ENCODE results near the gene GAK.
"Not testable (repeated sequence)": the region's sequence is repeated elsewhere in the genome, so short reads cannot be mapped to it uniquely, and the experiment has no call there.

The GAK gene

GRCh38 chr4:929096-929765, 2.9 kb downstream of the GAK start:
- H3K4me3 ChIP-seq (ENCODE audit: low read depth, low read length): no peak overlapping the region

DNA sequence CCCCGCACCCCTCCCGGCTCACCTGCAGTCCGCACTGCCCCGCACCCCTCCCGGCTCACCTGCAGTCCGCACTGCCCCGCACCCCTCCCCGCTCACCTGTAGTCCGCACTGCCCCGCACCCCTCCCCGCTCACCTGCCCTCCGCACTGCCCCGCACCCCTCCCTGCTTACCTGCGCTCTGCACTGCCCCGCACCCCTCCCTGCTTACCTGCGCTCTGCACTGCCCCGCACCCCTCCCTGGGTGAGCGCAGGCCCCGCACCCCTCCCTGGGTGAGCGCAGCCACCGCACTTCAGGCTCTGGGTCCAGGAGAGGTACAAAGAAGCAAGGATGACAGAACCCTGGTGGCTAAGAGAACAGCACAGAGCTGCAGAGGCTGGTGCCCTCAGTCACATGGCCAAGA, 4.5 kb downstream of the GAK start:
- H3K4me3 ChIP-seq (ENCODE audit: low read depth, low read length): not testable (repeated sequence)

- no peak overlapping the region for H3K4me3 ChIP-seq (ENCODE audit: low read depth, low read length)
Measured at GRCh38 chr4:926538-926937, 5.6 kb downstream of the GAK start.

GRCh38 chr4:925771-926500, 6.2 kb downstream of the GAK start:
- H3K4me3 ChIP-seq (ENCODE audit: low read depth, low read length): no peak overlapping the region

DNA sequence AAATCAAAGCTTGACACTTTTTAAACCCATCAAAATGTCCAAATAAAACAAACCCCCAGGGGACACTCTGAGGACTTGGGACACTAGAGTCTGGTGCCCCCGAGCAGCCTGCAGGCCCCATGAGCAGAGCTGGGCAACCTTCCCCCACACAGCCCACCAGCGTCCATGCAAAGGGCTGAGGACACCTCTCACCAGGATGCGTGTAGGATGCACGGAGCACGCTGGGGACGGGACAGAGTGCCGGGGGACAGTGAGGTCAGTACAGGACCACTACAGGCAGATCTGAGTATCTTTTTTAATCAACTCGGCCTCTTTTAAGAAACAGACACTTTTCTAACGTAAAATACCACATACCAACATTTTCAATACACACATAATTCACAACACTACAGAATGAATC, 6.9 kb downstream of the GAK start:
- H3K4me3 ChIP-seq (ENCODE audit: low read depth, low read length): no peak overlapping the region

DNA sequence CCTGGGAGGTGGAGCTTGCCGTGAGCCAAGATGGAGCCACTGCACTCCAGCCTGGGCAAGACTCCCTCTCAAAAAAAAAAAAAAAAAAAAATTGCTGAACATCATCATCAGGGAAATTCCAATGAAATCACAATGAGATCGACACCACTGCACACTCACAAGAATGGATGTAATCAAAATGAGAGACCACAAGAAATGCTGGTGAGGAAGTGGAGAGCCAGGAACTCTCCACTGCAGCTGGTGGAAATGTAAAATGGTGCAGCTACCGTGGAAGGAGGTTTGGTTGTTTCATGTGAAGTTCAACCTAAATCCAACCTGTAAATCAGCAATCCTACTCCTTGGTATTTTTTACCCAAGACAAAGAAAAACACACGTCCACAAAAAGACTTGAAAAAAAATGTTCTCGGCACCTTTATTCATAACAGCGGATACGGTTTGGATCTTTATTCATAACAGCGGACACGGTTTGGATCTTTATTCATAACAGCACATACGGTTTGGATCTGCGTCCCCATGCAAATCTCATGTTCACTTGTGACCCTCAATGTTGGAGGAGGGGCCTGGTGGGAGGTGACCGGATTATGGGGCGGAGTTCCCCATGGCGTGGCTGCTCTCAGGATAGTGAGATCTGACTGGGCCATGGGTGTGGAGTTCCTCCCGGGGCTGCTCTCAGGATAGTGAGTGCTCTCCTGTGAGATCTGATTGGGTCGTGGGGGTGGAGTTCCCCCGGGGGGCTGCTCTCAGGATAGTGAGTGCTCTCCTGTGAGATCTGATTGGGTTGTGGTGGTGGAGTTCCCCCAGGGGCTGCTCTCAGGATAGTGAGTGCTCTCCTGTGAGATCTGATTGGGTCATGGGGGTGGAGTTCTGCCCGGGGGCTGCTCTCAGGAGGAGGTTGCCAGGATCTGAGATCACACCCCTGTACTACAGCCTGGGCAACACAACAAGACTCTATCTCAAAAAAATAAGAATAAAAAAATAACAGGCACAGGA, 7.7 kb downstream of the GAK start:
- H3K4me3 ChIP-seq (ENCODE audit: low read depth, low read length): no peak overlapping the region

DNA sequence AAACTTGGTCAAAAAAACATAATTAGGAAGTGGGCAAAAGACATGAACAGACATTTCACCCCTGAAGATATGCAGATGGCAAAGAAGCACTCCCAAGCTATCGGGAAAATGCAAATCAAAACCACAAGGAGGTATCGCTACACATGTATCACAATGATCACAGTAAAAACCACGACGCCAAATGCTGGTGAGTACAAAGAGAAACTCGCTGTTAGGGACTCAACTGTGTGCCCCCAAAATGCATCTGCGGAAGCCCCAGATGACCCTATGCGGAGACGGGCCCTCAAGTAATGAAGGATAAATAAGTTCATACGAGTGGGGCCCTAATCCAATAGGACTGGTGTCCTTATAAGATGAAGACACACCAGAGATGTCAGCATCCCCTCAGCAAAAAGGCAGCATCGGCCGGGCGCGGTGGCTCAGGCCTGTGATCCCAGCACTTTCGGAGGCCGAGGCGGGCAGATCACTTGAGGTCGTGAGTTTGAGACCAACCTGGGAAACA, 10.2 kb downstream of the GAK start:
- H3K4me3 ChIP-seq (ENCODE audit: low read depth, low read length): no peak overlapping the region

DNA sequence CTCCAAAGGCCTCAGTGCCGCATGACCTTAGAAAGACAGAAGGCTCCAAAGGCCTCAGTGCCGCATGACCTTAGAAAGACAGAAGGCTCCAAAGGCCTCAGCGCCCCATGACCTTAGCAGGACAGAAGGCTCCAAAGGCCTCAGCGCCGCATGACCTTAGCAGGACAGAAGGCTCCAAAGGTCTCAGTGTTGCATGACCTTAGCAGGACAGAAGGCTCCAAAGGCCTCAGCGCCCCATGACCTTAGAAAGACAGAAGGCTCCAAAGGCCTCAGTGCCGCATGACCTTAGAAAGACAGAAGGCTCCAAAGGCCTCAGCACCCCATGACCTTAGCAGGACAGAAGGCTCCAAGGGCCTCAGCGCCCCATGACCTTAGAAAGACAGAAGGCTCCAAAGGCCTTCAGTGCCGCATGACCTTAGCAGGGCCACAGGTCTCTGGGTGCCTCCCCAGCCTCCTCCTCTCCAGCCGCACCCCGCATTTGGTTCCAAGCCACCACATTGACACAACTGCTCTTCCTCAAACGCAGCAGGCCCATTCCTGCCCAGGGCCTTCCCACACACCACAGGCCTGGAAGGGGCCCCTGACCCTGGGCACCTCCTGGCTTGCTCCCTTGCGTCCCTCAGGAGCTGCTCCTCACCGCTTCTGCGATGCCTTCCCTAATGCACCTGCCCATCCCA, 13.0 kb downstream of the GAK start:
- H3K4me3 ChIP-seq (ENCODE audit: low read depth, low read length): not testable (repeated sequence)

- not testable (repeated sequence) for H3K4me3 ChIP-seq (ENCODE audit: low read depth, low read length)
Measured at GRCh38 chr4:918591-918990, 13.5 kb downstream of the GAK start.

GRCh38 chr4:917992-918391, 14.1 kb downstream of the GAK start:
- H3K4me3 ChIP-seq (ENCODE audit: low read depth, low read length): no peak overlapping the region

DNA sequence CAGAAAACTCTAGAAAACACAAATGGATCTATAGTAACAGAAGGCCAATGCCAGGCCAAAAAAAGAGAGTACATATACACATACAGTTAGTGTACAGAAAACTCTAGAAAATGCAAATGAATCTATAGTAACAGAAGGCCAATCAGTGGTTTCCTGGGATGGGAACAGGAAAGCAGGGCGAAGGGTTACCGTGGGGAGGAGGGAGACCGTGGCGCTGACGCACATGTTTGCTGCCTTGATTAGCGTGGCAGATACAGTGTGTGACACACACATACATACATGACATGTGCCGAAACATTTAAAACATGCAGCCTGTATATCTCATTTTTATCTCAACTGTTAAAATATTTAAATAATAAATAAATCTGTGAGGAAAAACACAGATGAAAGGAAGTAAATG, 14.7 kb downstream of the GAK start:
- H3K4me3 ChIP-seq (ENCODE audit: low read depth, low read length): no peak overlapping the region

DNA sequence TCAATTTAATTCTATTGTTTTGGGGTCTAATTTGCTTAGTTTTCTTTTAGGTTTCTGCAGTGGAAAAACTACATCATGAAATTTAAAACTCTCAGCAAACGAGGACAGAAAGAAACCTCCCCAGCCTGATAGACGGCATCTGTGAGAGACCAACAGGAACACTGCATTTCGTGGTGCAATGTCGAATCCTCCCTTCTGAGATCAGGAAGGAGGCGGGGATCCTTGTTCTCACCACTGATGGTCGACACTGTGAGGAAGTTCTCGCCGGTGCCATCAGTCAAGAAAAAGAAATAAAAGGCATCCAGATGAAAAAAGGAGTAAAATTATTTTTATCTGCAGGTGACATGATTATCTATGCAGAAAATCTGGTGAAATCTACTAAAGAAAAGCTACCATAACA, 16.5 kb downstream of the GAK start:
- H3K4me3 ChIP-seq (ENCODE audit: low read depth, low read length): no peak overlapping the region

GRCh38 chr4:915041-915474, 17.1 kb downstream of the GAK start:
- no peak overlapping the region for H3K4me3 ChIP-seq (ENCODE audit: low read depth, low read length)

GRCh38 chr4:914531-914930, 17.6 kb downstream of the GAK start:
- no peak overlapping the region for H3K4me3 ChIP-seq (ENCODE audit: low read depth, low read length)

DNA sequence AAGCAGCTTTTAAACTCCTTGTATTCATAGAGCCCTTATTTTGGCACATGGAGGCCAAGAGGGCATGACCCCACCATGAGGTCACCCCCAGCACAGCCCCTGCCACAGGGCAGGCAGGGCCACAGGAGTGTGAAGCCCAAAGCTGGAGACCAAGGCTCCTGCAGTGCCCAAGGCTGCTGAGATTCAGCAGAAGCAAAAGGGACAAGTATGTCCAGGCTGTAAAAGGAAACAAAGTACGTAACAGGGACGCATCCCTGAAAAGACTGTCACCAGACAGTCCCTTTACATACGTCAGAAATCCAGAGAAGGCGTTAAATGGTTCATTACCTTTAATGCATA, 18.9 kb downstream of the GAK start:
- H3K4me3 ChIP-seq (ENCODE audit: low read depth, low read length): no peak overlapping the region

DNA sequence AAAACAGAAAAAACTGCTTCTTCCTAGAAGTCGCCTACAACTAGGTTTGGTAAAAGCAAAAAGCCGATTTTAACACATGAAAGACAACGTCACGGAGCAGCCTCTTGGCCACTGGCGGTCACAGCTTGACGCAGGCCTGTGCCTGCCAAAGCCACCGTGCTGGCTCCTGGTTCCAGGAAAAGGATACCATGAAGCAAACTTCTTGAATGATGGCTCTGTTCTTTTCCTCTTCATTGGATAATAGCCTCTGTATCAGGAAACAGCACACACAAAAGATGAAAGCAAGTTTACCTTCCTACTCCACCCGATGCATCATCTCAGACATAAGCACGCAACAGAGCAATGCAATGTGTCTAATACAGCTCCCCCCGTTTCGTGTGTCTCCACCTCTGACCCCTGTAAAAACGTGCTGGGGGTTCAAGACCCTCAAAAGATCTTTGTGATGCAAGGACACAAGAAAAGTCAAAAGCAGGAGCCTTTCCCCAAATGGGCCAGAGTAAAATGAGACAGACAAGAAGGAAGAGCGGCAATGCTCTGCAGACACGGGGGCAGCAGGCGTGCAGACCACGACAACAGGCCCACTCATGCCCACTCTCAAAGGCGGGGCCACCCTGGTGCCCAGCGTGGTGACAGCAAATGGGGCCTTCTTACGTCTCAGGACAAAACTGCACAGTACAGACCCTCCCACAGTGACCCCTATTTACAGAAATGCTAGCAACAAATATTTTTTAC, 19.4 kb downstream of the GAK start:
- H3K4me3 ChIP-seq (ENCODE audit: low read depth, low read length): no peak overlapping the region

GRCh38 chr4:911871-912490, 20.1 kb downstream of the GAK start:
- H3K4me3 ChIP-seq (ENCODE audit: low read depth, low read length): no peak overlapping the region

GRCh38 chr4:911221-911751, 20.8 kb downstream of the GAK start:
- no peak overlapping the region for H3K4me3 ChIP-seq (ENCODE audit: low read depth, low read length)

GRCh38 chr4:910366-911091, 21.6 kb downstream of the GAK start:
- H3K4me3 ChIP-seq (ENCODE audit: low read depth, low read length): no peak overlapping the region

Data from iPS-11a (cell line).